ENCODE results near the gene CDH15. TPM values are rescaled to one million over a fixed set of nuclear protein-coding genes. Genes with fewer than 3 reads are reported as not detected.

CDH15 gene
- total and polyA plus RNA-seq, 4 donors = 0.09 to 2.1 (median 1.3) TPM

- H3K4me3 ChIP-seq = no peak overlapping the region
- H3K9ac ChIP-seq (ENCODE audit: insufficient read depth in 1 of 2, low read length in 2 of 2) = no peak overlapping the region
- WGBS, 2 donors = 81 to 93% methylated on average over 23 to 24 of the region's 24 CpGs
- no peaks in the 10 kb centered on the region for H3K36me3 ChIP-seq (ENCODE audit: control insufficient read depth in 4 of 4, insufficient read depth in 4 of 4, low read length in 4 of 4)
- H3K9me3 ChIP-seq (ENCODE audit: control insufficient read depth in 4 of 4, insufficient read depth in 3 of 4, low read length in 3 of 4) = no peaks in the 10 kb centered on the region
- H3K27me3 ChIP-seq (ENCODE audit: control insufficient read depth in 3 of 3, insufficient read depth in 3 of 3, low read length in 2 of 3) = peaks cover 0 to 4% (median 0%) of the 10 kb centered on the region in 3 donors
- DNase-seq (no peak), ATAC-seq (ENCODE audit: insufficient read depth, low FRiP score) (no peak)
- H3K4me1 ChIP-seq (ENCODE audit: control insufficient read depth in 5 of 5, insufficient read depth in 5 of 5, low read length in 5 of 5) = peaks cover 0 to 23% (median 4%) of the 10 kb centered on the region in 5 donors
- H3K27ac ChIP-seq (ENCODE audit: low read depth in 1 of 2, low read length in 1 of 2) = no peak overlapping the region
- no peak for TF ChIP-seq CTCF (IDR thresholded peaks at IDR 0.05; ENCODE audit: control extremely low read depth, extremely low read depth)
Observed at GRCh38 chr16:89178453-89179147, 7.1 kb downstream of the CDH15 start.

GRCh38 chr16:89179148-89179484 is 7.6 kb downstream of the CDH15 start:
- Histone ChIP-seq H3K9ac (ENCODE audit: insufficient read depth in 1 of 2, low read length in 2 of 2) (no peak overlapping the region), H3K36me3 (ENCODE audit: control insufficient read depth in 4 of 4, insufficient read depth in 4 of 4, low read length in 4 of 4) (no peaks in the 10 kb centered on the region), H3K9me3 (ENCODE audit: control insufficient read depth in 4 of 4, insufficient read depth in 3 of 4, low read length in 3 of 4) (no peaks in the 10 kb centered on the region), H3K27ac (ENCODE audit: low read depth in 1 of 2, low read length in 1 of 2) (no peak overlapping the region), H3K4me3 (no peak overlapping the region), H3K27me3 (ENCODE audit: control insufficient read depth in 3 of 3, insufficient read depth in 3 of 3, low read length in 2 of 3) (peaks cover 0 to 4% (median 0%) of the 10 kb centered on the region in 3 donors), H3K4me1 (ENCODE audit: control insufficient read depth in 5 of 5, insufficient read depth in 5 of 5, low read length in 5 of 5) (peaks cover 0 to 19% (median 4%) of the 10 kb centered on the region in 5 donors)
- DNase-seq (no peak), ATAC-seq (ENCODE audit: insufficient read depth, low FRiP score) (no peak)
- TF ChIP-seq CTCF (IDR thresholded peaks at IDR 0.05; ENCODE audit: control extremely low read depth, extremely low read depth) = no peak
- WGBS, 2 donors = 82 to 92% methylated on average over 19 of the region's 19 CpGs

GRCh38 chr16:89179656-89180315 is 8.2 kb downstream of the CDH15 start:
- ATAC-seq (ENCODE audit: insufficient read depth, low FRiP score) = no peak
- no peak overlapping the region for H3K4me3 ChIP-seq
- H3K9ac ChIP-seq (ENCODE audit: insufficient read depth in 1 of 2, low read length in 2 of 2) = no peak overlapping the region
- H3K36me3 ChIP-seq (ENCODE audit: control insufficient read depth in 4 of 4, insufficient read depth in 4 of 4, low read length in 4 of 4) = no peaks in the 10 kb centered on the region
- no peak for DNase-seq
- H3K9me3 ChIP-seq (ENCODE audit: control insufficient read depth in 4 of 4, insufficient read depth in 3 of 4, low read length in 3 of 4) = no peaks in the 10 kb centered on the region
- H3K27ac ChIP-seq (ENCODE audit: low read depth in 1 of 2, low read length in 1 of 2) = no peak overlapping the region
- no peak for TF ChIP-seq CTCF (IDR thresholded peaks at IDR 0.05; ENCODE audit: control extremely low read depth, extremely low read depth)
- H3K4me1 ChIP-seq (ENCODE audit: control insufficient read depth in 5 of 5, insufficient read depth in 5 of 5, low read length in 5 of 5) = peaks cover 0 to 15% (median 2%) of the 10 kb centered on the region in 5 donors
- peaks cover 0 to 4% (median 0%) of the 10 kb centered on the region in 3 donors for H3K27me3 ChIP-seq (ENCODE audit: control insufficient read depth in 3 of 3, insufficient read depth in 3 of 3, low read length in 2 of 3)
- WGBS, 2 donors = 75 to 89% methylated on average over 25 of the region's 25 CpGs
